OCI-LY7 (cell line): ENCODE results near the gene LEFTY2. TPM values are rescaled to one million over a fixed set of nuclear protein-coding genes. Genes with fewer than 3 reads are reported as not detected.

Experiments used
- Bru-seq: library from RNA; stranded (reverse); fragments of 400-500 nt; gene quantifications from one replicate; lab custom pipeline; 2021; lab: Mats Ljungman, UMichigan
- BruChase-seq, 2 experiments: library from RNA; stranded (reverse); fragments of 400-500 nt; gene quantifications; one replicate each; lab custom pipeline; 2021; lab: Mats Ljungman, UMichigan
- BruUV-seq: library from RNA; stranded (reverse); fragments of 400-500 nt; replicated peaks from 2 replicates; lab custom pipeline; 2021; lab: Mats Ljungman, UMichigan
- CTCF ChIA-PET: fragments of 300-600 bp; sonication (Branson Sonifier 250); formaldehyde crosslinking; loops from one replicate; lab custom pipeline; 2022; ENCODE audit warnings: antibody characterized with exemption; ENCODE audit not compliant: unreplicated experiment; lab: Charles Lee
- POLR2A ChIA-PET: fragments of 300-600 bp; sonication (Branson Sonifier 250); formaldehyde crosslinking; loops from one replicate; lab custom pipeline; 2022; ENCODE audit warnings: antibody characterized with exemption; lab: Charles Lee
- DNase-seq: peaks from one replicate; pipeline ENCODE4 v3.0.0-alpha.2; 2015; ENCODE audit warnings: low spot score
- H2AFZ ChIP-seq: fragments of 200-600 bp; sonication (generic), shearing (Covaris generic); 2 replicates; pipeline ENCODE4 v1.6.1; 2014; ENCODE audit warnings: mild to moderate bottlenecking, antibody characterized with exemption, low read length, moderate library complexity
- H3K27ac ChIP-seq: fragments of 200-600 bp; sonication (generic); 2 replicates; pipeline ENCODE4 v1.5.1; 2014; ENCODE audit warnings: mixed run types, low read depth, mild to moderate bottlenecking, moderate library complexity, low read length, inconsistent platforms; ENCODE audit not compliant: poor library complexity, severe bottlenecking
- H3K36me3 ChIP-seq: fragments of 200-600 bp; sonication (generic); 2 replicates; pipeline ENCODE4 v1.6.1; 2014; ENCODE audit warnings: mild to moderate bottlenecking, antibody characterized with exemption, low read length, moderate library complexity, mixed read lengths; ENCODE audit not compliant: insufficient read depth
- H3K4me1 ChIP-seq: fragments of 200-600 bp; sonication (generic); 2 replicates; pipeline ENCODE4 v1.5.1; 2014; ENCODE audit warnings: mild to moderate bottlenecking, low read length; ENCODE audit not compliant: insufficient read depth, poor library complexity, severe bottlenecking
- H3K4me2 ChIP-seq: fragments of 200-600 bp; sonication (generic); 2 replicates; pipeline ENCODE4 v1.6.1; 2014; ENCODE audit warnings: mild to moderate bottlenecking, low read length
- H3K4me3 ChIP-seq: fragments of 200-600 bp; sonication (generic); 2 replicates; pipeline ENCODE4 v1.5.1; 2014; ENCODE audit warnings: mild to moderate bottlenecking, low read depth, low read length; ENCODE audit not compliant: poor library complexity, severe bottlenecking
- H3K79me2 ChIP-seq: fragments of 200-600 bp; sonication (generic); 2 replicates; pipeline ENCODE4 v1.6.1; 2016; ENCODE audit warnings: low read depth, mild to moderate bottlenecking, low read length, moderate library complexity, mixed read lengths; ENCODE audit not compliant: insufficient read depth
- H3K9me2 ChIP-seq: fragments of 200-600 bp; sonication (generic); 2 replicates; pipeline ENCODE4 v1.6.1; 2016; ENCODE audit warnings: mild to moderate bottlenecking, low read length, mixed read lengths; ENCODE audit not compliant: insufficient read depth
- H3K9me3 ChIP-seq: fragments of 200-600 bp; sonication (generic); 2 replicates; pipeline ENCODE4 v1.6.1; 2014; ENCODE audit warnings: mild to moderate bottlenecking, mixed run types, low read length, mixed read lengths
- H4K20me1 ChIP-seq: fragments of 200-600 bp; sonication (generic); 2 replicates; pipeline ENCODE4 v1.6.1; 2014; ENCODE audit warnings: mild to moderate bottlenecking, antibody characterized with exemption, low read length, moderate library complexity, mixed read lengths; ENCODE audit not compliant: insufficient read depth
- CTCF ChIP-seq: fragments of 200-600 bp; sonication (generic); conservative IDR thresholded peaks from 2 replicates; pipeline ENCODE4 v1.5.1; 2014; ENCODE audit warnings: mild to moderate bottlenecking, antibody characterized with exemption, low read length, moderate library complexity, mixed read lengths
- EZH2phosphoT487 ChIP-seq: fragments of 200-600 bp; sonication (generic); IDR thresholded peaks from 2 replicates; pipeline ENCODE4 v1.6.1; 2018; ENCODE audit warnings: low read depth, borderline replicate concordance, mild to moderate bottlenecking, mixed run types, antibody characterized with exemption, low read length, moderate library complexity, mixed read lengths
- intact Hi-C: fragments of 100-400 bp; cut with micrococcal nuclease; formaldehyde crosslinking; loops from one replicate; pipeline ENCODE4 v1.10.0; 2022; ENCODE audit not compliant: unreplicated experiment
- long read RNA-seq: library from polyadenylated mRNA; stranded (forward); transcript quantifications from one replicate; pipeline ENCODE4 v2.0.0, GENCODE V29; 2022
- total RNA-seq, 2 experiments: library from RNA; depleted of rRNA in 1 of 2; stranded (reverse); fragments of >200 nt in 1 of 2; shearing (Covaris generic) in 1 of 2; gene quantifications; 2 replicates each; pipeline ENCODE4 v1.2.3, GENCODE V29; 2014 to 2022

LEFTY2 gene
- total RNA-seq (2014; rRNA removed; shearing (Covaris generic)), result 3.8 and 4.8 TPM in 2 replicates
- 4.3 and 7.3 TPM in 2 replicates for total RNA-seq (2022)
- percentile 38 among the genes with signal in this experiment for Bru-seq, nascent RNA
- percentile 44 among the genes with signal in this experiment for BruChase-seq, experiment 1, labeled RNA remaining after a 6-hour chase
- BruChase-seq, experiment 2, labeled RNA remaining after a 2-hour chase, result percentile 47 among the genes with signal in this experiment
- long read RNA-seq, transcript LEFTY2-201 (4 exons, 2,287 nt), result major isoform, 8 of 10 reads
- long read RNA-seq, partial matches to known transcripts, result 0 of 10 reads
- long read RNA-seq, other reads (novel, unspliced or antisense), result 2 of 10 reads

- POLR2A ChIA-PET, result interaction anchor here (0.6 to 7.9 kb wide), 11 partner anchors 9 to 293 kb away, joined by 3 to 83 read pairs (median 4); partner anchors contain the start of gene PYCR2
- TF ChIP-seq EZH2phosphoT487 (no peak), CTCF (no peak)
- CTCF ChIA-PET, result interaction anchor here (0.7 to 1.3 kb wide), 3 partner anchors 11 to 60 kb away, joined by 4 to 5 read pairs (median 4); no protein-coding TSS in a partner anchor
- Histone ChIP-seq H3K4me3 (peak within 1 kb of the TSS; percentile 45), H3K36me3 (no peaks in the 10 kb centered on the region), H2AFZ (peak within 1 kb of the TSS; percentile 57; the same call in 1 of the 2 replicates), H3K9me3 (no peaks in the 10 kb centered on the region), H3K9me2 (no peaks in the 10 kb centered on the region), H3K4me1 (peaks cover 77% of the 10 kb centered on the region), H3K79me2 (no peaks in the 10 kb centered on the region), H3K27ac (peak within 1 kb of the TSS; percentile 95), H4K20me1 (no peaks in the 10 kb centered on the region), H3K4me2 (peak within 1 kb of the TSS; percentile 76)
- BruUV-seq, result no TSS peak
- intact Hi-C loops, result loop anchor here (5.0 kb wide), 1 partner anchor 514 kb away; the partner anchor contains the start of gene LBR
- peak; percentile 62 for DNase-seq
Observed at GRCh38 chr1:225941187-225941941, at the start of gene LEFTY2. TSS of gene LEFTY2 (minus strand) at chr1:225941220. CDS start at chr1:225941140, 80 bp downstream.

- peak; percentile 68 for DNase-seq
- ChIA-PET CTCF (interaction anchor here (0.7 to 1.4 kb wide), 3 partner anchors 8 to 499 kb away, joined by 3 read pairs; partner anchors contain the start of gene PYCR2), POLR2A (interaction anchor here (0.5 to 1.9 kb wide), 3 partner anchors 9 to 19 kb away, joined by 3 to 6 read pairs (median 3); partner anchors contain the start of gene SDE2)
- H3K27ac ChIP-seq, result no peak overlapping the region
- H3K36me3 ChIP-seq, result peaks cover 96% of the 10 kb centered on the region
- H3K9me2 ChIP-seq, result no peaks in the 10 kb centered on the region
- no peak overlapping the region for H3K4me3 ChIP-seq
- H3K9me3 ChIP-seq, result 0 out of 2 replicates have a peak, but pooled peaks cover 7% of the 10 kb centered on the region
- intact Hi-C loops, result no loop called here
- TF ChIP-seq CTCF (peak; percentile 94), EZH2phosphoT487 (no peak)
- H3K4me2 ChIP-seq, result no peak overlapping the region
- no peak overlapping the region for H2AFZ ChIP-seq
- no TSS peak for BruUV-seq
- H3K79me2 ChIP-seq, result peaks cover 33% of the 10 kb centered on the region
- peaks cover 20% of the 10 kb centered on the region for H3K4me1 ChIP-seq
- no peaks in the 10 kb centered on the region for H4K20me1 ChIP-seq
Observed at GRCh38 chr1:225987491-225988316, 46.7 kb upstream of the LEFTY2 start.
